Progenitor cell of endocrine pancreas (in vitro differentiated cells): ENCODE data around the gene CKAP4. TPM values are rescaled to one million over a fixed set of nuclear protein-coding genes. Genes with fewer than 3 reads are reported as not detected.
"Not testable (repeated sequence)": the region's sequence is repeated elsewhere in the genome, so short reads cannot be mapped to it uniquely, and the experiment has no call there.

Experiments used
- DNase-seq: peaks from one replicate; pipeline ENCODE4 v3.0.0; 2021; ENCODE audit warnings: low spot score; ENCODE audit not compliant: unreplicated experiment
- H3K27ac Mint-ChIP-seq: 2 replicates; pipeline ENCODE4 v1.8.0; 2021; ENCODE audit warnings: mild to moderate bottlenecking, moderate library complexity, mixed read lengths
- H3K27me3 Mint-ChIP-seq: 2 replicates; pipeline ENCODE4 v1.8.0; 2021; ENCODE audit warnings: mixed read lengths
- H3K36me3 Mint-ChIP-seq: 2 replicates; pipeline ENCODE4 v1.8.0; 2022; ENCODE audit warnings: mixed read lengths; ENCODE audit not compliant: insufficient read depth
- H3K4me1 Mint-ChIP-seq: 2 replicates; pipeline ENCODE4 v1.8.0; 2021; ENCODE audit warnings: low read depth, mixed read lengths
- H3K4me3 Mint-ChIP-seq: 2 replicates; pipeline ENCODE4 v1.8.0; 2021; ENCODE audit warnings: low read depth, mild to moderate bottlenecking, moderate library complexity, mixed read lengths
- H3K9me3 Mint-ChIP-seq: 2 replicates; pipeline ENCODE4 v1.8.0; 2021; ENCODE audit warnings: low read depth, mixed read lengths
- CTCF ChIP-seq: fragments of 200-600 bp; sonication (generic); IDR thresholded peaks from one replicate; pipeline ENCODE4 v1.5.0; 2021; ENCODE audit warnings: antibody characterized with exemption, mild to moderate bottlenecking; ENCODE audit not compliant: unreplicated experiment
- total RNA-seq: library from RNA; stranded (reverse); gene quantifications from 2 replicates; pipeline ENCODE4 v1.2.1, GENCODE V29; 2021

Gene CKAP4
- total RNA-seq, 1 donor from 2014 or later, result 102 TPM

DNA sequence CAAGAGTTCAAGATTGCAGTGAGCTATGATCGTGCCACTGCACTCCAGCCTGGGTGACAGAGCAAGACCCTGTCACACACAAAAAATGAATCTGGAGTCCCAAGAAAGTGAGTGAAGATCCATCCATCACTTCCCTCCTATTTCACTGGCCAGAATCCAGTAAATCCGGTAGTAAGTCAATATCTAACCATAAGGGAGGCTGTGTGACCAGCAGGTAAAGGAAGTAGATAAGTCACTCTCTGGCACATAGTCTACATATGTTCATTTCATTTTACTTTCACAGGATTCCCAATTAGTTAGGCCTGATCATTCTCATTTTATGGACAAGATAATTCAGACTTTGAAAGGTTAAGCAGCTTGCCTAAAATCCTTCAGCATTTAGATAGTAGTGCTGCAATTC is 42.8 kb upstream of the CKAP4 start:
- no peaks in the 10 kb centered on the region for H3K36me3 Mint-ChIP-seq
- H3K4me3 Mint-ChIP-seq, result no peak overlapping the region
- no peak for TF ChIP-seq CTCF
- no peaks in the 10 kb centered on the region for H3K9me3 Mint-ChIP-seq
- H3K4me1 Mint-ChIP-seq, result peaks cover 13% of the 10 kb centered on the region
- no peak overlapping the region for H3K27ac Mint-ChIP-seq
- no peaks in the 10 kb centered on the region for H3K27me3 Mint-ChIP-seq
- no peak for DNase-seq

GRCh38 chr12:106289196-106289681 is 41.4 kb upstream of the CKAP4 start:
- no peak overlapping the region for H3K4me3 Mint-ChIP-seq
- no peaks in the 10 kb centered on the region for H3K36me3 Mint-ChIP-seq
- no peaks in the 10 kb centered on the region for H3K9me3 Mint-ChIP-seq
- H3K4me1 Mint-ChIP-seq, result peaks cover 14% of the 10 kb centered on the region
- no peak for DNase-seq
- TF ChIP-seq CTCF, result no peak
- no peak overlapping the region for H3K27ac Mint-ChIP-seq
- H3K27me3 Mint-ChIP-seq, result peaks cover 5% of the 10 kb centered on the region

DNA sequence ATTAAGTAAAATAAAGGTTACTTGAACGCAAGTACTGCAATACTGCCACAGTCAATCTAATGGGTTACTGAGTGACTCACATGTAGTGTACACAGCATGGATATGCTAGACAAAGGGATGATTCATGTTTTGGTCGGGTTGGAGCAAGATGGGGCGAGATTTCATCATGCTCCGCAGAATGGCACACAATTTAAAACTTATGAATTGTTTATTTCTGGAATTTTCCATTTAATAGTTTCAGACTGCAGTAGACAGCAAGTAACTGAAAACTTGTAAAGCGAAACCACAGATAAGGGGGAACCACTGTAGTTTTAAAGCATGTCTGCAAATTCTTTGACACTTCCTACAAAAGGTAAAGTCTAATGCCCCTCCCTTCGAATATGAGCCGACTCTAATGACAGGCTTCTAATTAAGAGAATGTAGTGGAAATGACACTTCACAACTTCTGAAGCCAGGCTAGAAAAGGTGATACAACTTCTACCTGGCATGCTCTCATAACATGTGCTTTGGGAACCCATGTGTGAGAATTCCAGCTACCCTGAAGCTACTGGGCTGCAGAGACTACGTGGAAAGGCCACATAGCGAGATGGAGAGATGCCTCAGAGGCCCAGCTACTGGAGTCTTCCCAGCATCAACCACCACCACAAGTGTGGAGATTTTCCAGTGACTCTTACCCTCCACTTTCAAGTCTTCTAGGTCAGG is 40.8 kb upstream of the CKAP4 start:
- H3K4me3 Mint-ChIP-seq, result no peak overlapping the region
- H3K27me3 Mint-ChIP-seq, result peaks cover 5% of the 10 kb centered on the region
- H3K27ac Mint-ChIP-seq, result no peak overlapping the region
- no peaks in the 10 kb centered on the region for H3K9me3 Mint-ChIP-seq
- no peak for DNase-seq
- peaks cover 14% of the 10 kb centered on the region for H3K4me1 Mint-ChIP-seq
- H3K36me3 Mint-ChIP-seq, result no peaks in the 10 kb centered on the region
- TF ChIP-seq CTCF, result no peak

DNA sequence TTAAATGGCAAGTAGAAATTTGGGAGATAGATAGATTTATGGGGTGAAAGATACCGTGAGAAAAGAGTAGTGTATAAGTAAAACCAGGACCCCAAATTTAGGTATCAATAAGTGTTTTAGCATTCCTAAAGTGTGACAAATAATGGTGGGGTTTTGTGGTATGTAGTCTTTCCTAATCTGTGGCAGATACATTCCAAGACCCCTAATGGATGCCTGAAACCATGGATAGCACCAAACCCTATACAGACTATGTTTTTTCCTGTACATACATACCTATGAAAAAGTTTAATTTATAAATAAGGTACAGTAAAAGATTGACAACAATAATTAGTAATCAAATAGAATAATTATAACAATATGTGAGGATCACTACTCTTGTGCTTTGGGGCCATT is 40.3 kb upstream of the CKAP4 start:
- no peak overlapping the region for H3K27ac Mint-ChIP-seq
- no peaks in the 10 kb centered on the region for H3K36me3 Mint-ChIP-seq
- H3K9me3 Mint-ChIP-seq, result no peaks in the 10 kb centered on the region
- no peak overlapping the region for H3K4me3 Mint-ChIP-seq
- no peak for TF ChIP-seq CTCF
- H3K4me1 Mint-ChIP-seq, result peaks cover 15% of the 10 kb centered on the region
- DNase-seq, result no peak
- H3K27me3 Mint-ChIP-seq, result peaks cover 5% of the 10 kb centered on the region

GRCh38 chr12:106287364-106287763 is 39.5 kb upstream of the CKAP4 start:
- Mint-ChIP-seq H3K36me3 (no peaks in the 10 kb centered on the region), H3K4me1 (peaks cover 23% of the 10 kb centered on the region)

DNA sequence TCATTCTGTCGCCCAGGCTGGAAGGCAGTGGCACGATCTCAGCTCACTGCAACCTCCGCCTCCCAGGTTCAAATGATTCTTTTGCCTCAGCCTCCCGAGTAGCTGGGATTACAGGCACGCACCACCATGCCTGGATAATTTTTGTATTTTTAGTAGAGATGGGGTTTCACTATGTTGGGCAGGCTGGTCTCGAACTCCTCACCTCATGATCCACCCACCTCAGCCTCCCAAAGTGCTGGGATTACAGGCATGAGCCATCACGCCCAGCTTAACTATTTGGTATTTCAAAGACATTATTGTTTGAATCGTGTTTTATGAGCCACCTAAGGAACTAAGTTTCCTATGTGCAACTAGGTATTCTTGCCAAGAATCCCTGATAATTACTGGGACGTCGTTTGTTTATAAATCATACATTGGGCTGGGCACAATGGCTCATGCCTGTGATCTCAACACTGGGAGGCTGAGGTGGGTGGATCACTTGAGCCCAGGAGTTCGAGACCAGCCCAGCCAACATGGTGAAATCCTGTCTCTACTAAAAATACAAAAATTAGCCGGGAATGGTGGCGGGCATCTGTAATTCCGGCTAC is 38.8 kb upstream of the CKAP4 start:
- not testable (repeated sequence) for H3K27ac Mint-ChIP-seq, H3K36me3 Mint-ChIP-seq, DNase-seq, H3K27me3 Mint-ChIP-seq, H3K9me3 Mint-ChIP-seq, H3K4me3 Mint-ChIP-seq
- H3K4me1 Mint-ChIP-seq, result peaks cover 23% of the 10 kb centered on the region

More at GRCh38 chr12:106287364-106287763, 39.5 kb upstream of the CKAP4 start:
- TF ChIP-seq CTCF, result no peak
- DNase-seq, result no peak
- H3K4me3 Mint-ChIP-seq, result no peak overlapping the region
- H3K27me3 Mint-ChIP-seq, result peaks cover 5% of the 10 kb centered on the region
- H3K9me3 Mint-ChIP-seq, result peaks cover under 1% of the 10 kb centered on the region
- no peak overlapping the region for H3K27ac Mint-ChIP-seq
